Measurements from ENCODE around the gene COX10.
"Not testable (repeated sequence)": the region's sequence is repeated elsewhere in the genome, so short reads cannot be mapped to it uniquely, and the experiment has no call there.

DNA sequence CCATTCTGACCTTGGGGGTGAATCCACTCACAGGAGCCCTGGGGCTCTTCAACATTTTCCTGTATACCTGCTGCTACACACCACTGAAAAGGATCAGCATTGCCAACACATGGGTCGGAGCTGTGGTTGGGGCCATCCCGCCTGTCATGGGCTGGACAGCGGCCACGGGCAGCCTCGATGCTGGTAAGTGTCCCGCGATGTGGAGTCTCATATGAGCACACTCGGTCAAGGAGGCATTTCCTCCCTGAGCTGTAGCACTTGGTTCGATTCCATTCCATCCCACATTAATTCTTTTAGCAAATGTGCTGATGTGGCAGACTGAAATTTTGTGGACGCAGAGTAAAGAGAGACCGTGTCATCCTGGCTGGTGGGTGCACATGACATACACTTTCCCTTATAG is 122.7 kb downstream of the COX10 start:
- TF ChIP-seq, protein P1, sequence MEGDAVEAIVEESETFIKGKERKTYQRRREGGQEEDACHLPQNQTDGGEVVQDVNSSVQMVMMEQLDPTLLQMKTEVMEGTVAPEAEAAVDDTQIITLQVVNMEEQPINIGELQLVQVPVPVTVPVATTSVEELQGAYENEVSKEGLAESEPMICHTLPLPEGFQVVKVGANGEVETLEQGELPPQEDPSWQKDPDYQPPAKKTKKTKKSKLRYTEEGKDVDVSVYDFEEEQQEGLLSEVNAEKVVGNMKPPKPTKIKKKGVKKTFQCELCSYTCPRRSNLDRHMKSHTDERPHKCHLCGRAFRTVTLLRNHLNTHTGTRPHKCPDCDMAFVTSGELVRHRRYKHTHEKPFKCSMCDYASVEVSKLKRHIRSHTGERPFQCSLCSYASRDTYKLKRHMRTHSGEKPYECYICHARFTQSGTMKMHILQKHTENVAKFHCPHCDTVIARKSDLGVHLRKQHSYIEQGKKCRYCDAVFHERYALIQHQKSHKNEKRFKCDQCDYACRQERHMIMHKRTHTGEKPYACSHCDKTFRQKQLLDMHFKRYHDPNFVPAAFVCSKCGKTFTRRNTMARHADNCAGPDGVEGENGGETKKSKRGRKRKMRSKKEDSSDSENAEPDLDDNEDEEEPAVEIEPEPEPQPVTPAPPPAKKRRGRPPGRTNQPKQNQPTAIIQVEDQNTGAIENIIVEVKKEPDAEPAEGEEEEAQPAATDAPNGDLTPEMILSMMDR (IDR thresholded peaks at IDR 0.05), result not testable (repeated sequence)
- TF ChIP-seq POLR2AphosphoS5 (IDR thresholded peaks at IDR 0.05; ENCODE audit: low read depth, low read length); TCF7L2 (IDR thresholded peaks at IDR 0.05; ENCODE audit: low read depth, low read length); SIN3A (IDR thresholded peaks at IDR 0.05; ENCODE audit: borderline replicate concordance, insufficient read depth, low read depth, low read length): not testable (repeated sequence)
